OCI-LY7 (cell line): ENCODE measurements around the gene CLCA4. TPM values are rescaled to one million over a fixed set of nuclear protein-coding genes. Genes with fewer than 3 reads are reported as not detected.

Experiments used
- BruUV-seq: library from RNA; stranded (reverse); fragments of 400-500 nt; replicated peaks from 2 replicates; lab custom pipeline; 2021; lab: Mats Ljungman, UMichigan
- CTCF ChIA-PET: fragments of 300-600 bp; sonication (Branson Sonifier 250); formaldehyde crosslinking; loops from one replicate; lab custom pipeline; 2022; ENCODE audit warnings: antibody characterized with exemption; ENCODE audit not compliant: unreplicated experiment; lab: Charles Lee
- POLR2A ChIA-PET: fragments of 300-600 bp; sonication (Branson Sonifier 250); formaldehyde crosslinking; loops from one replicate; lab custom pipeline; 2022; ENCODE audit warnings: antibody characterized with exemption; lab: Charles Lee
- DNase-seq: peaks from one replicate; pipeline ENCODE4 v3.0.0-alpha.2; 2015; ENCODE audit warnings: low spot score
- H2AFZ ChIP-seq: fragments of 200-600 bp; sonication (generic), shearing (Covaris generic); 2 replicates; pipeline ENCODE4 v1.6.1; 2014; ENCODE audit warnings: mild to moderate bottlenecking, antibody characterized with exemption, low read length, moderate library complexity
- H3K27ac ChIP-seq: fragments of 200-600 bp; sonication (generic); 2 replicates; pipeline ENCODE4 v1.5.1; 2014; ENCODE audit warnings: mixed run types, low read depth, mild to moderate bottlenecking, moderate library complexity, low read length, inconsistent platforms; ENCODE audit not compliant: poor library complexity, severe bottlenecking
- H3K36me3 ChIP-seq: fragments of 200-600 bp; sonication (generic); 2 replicates; pipeline ENCODE4 v1.6.1; 2014; ENCODE audit warnings: mild to moderate bottlenecking, antibody characterized with exemption, low read length, moderate library complexity, mixed read lengths; ENCODE audit not compliant: insufficient read depth
- H3K4me1 ChIP-seq: fragments of 200-600 bp; sonication (generic); 2 replicates; pipeline ENCODE4 v1.5.1; 2014; ENCODE audit warnings: mild to moderate bottlenecking, low read length; ENCODE audit not compliant: insufficient read depth, poor library complexity, severe bottlenecking
- H3K4me2 ChIP-seq: fragments of 200-600 bp; sonication (generic); 2 replicates; pipeline ENCODE4 v1.6.1; 2014; ENCODE audit warnings: mild to moderate bottlenecking, low read length
- H3K4me3 ChIP-seq: fragments of 200-600 bp; sonication (generic); 2 replicates; pipeline ENCODE4 v1.5.1; 2014; ENCODE audit warnings: mild to moderate bottlenecking, low read depth, low read length; ENCODE audit not compliant: poor library complexity, severe bottlenecking
- H3K79me2 ChIP-seq: fragments of 200-600 bp; sonication (generic); 2 replicates; pipeline ENCODE4 v1.6.1; 2016; ENCODE audit warnings: low read depth, mild to moderate bottlenecking, low read length, moderate library complexity, mixed read lengths; ENCODE audit not compliant: insufficient read depth
- H3K9me2 ChIP-seq: fragments of 200-600 bp; sonication (generic); 2 replicates; pipeline ENCODE4 v1.6.1; 2016; ENCODE audit warnings: mild to moderate bottlenecking, low read length, mixed read lengths; ENCODE audit not compliant: insufficient read depth
- H3K9me3 ChIP-seq: fragments of 200-600 bp; sonication (generic); 2 replicates; pipeline ENCODE4 v1.6.1; 2014; ENCODE audit warnings: mild to moderate bottlenecking, mixed run types, low read length, mixed read lengths
- H4K20me1 ChIP-seq: fragments of 200-600 bp; sonication (generic); 2 replicates; pipeline ENCODE4 v1.6.1; 2014; ENCODE audit warnings: mild to moderate bottlenecking, antibody characterized with exemption, low read length, moderate library complexity, mixed read lengths; ENCODE audit not compliant: insufficient read depth
- CTCF ChIP-seq: fragments of 200-600 bp; sonication (generic); conservative IDR thresholded peaks from 2 replicates; pipeline ENCODE4 v1.5.1; 2014; ENCODE audit warnings: mild to moderate bottlenecking, antibody characterized with exemption, low read length, moderate library complexity, mixed read lengths
- EZH2phosphoT487 ChIP-seq: fragments of 200-600 bp; sonication (generic); IDR thresholded peaks from 2 replicates; pipeline ENCODE4 v1.6.1; 2018; ENCODE audit warnings: low read depth, borderline replicate concordance, mild to moderate bottlenecking, mixed run types, antibody characterized with exemption, low read length, moderate library complexity, mixed read lengths
- intact Hi-C: fragments of 100-400 bp; cut with micrococcal nuclease; formaldehyde crosslinking; loops from one replicate; pipeline ENCODE4 v1.10.0; 2022; ENCODE audit not compliant: unreplicated experiment
- total RNA-seq, 2 experiments: library from RNA; depleted of rRNA in 1 of 2; stranded (reverse); fragments of >200 nt in 1 of 2; shearing (Covaris generic) in 1 of 2; gene quantifications; 2 replicates each; pipeline ENCODE4 v1.2.3, GENCODE V29; 2014 to 2022

Gene CLCA4
- total RNA-seq, 2 experiments from 2014 or later, result not detected

- H3K9me3 ChIP-seq, result no peaks in the 10 kb centered on the region
Observed at GRCh38 chr1:86516335-86516734, 30.5 kb upstream of the CLCA4 start.

GRCh38 chr1:86517336-86517735 is 29.5 kb upstream of the CLCA4 start:
- ChIA-PET POLR2A (interaction anchor here (1.6 kb wide), 1 partner anchor 8 kb away, joined by 4 read pairs; no protein-coding TSS in a partner anchor), CTCF (no interaction called here)
- H3K36me3 ChIP-seq, result no peaks in the 10 kb centered on the region
- no peak for TF ChIP-seq CTCF
- no peak for TF ChIP-seq EZH2phosphoT487
- intact Hi-C loops, result loop anchor here (5.0 kb wide), 1 partner anchor 175 kb away; no protein-coding TSS in a partner anchor
- H3K79me2 ChIP-seq, result no peaks in the 10 kb centered on the region
- H3K4me3 ChIP-seq, result no peak overlapping the region
- no peaks in the 10 kb centered on the region for H3K4me1 ChIP-seq
- H3K4me2 ChIP-seq, result no peak overlapping the region
- no peak overlapping the region for H3K27ac ChIP-seq
- H3K9me3 ChIP-seq, result no peaks in the 10 kb centered on the region
- BruUV-seq, result no TSS peak
- no peak for DNase-seq
- no peak overlapping the region for H2AFZ ChIP-seq
- H3K9me2 ChIP-seq, result no peaks in the 10 kb centered on the region
- H4K20me1 ChIP-seq, result no peaks in the 10 kb centered on the region

More at GRCh38 chr1:86516335-86516734, 30.5 kb upstream of the CLCA4 start:
- Histone ChIP-seq H3K27ac (no peak overlapping the region), H3K36me3 (no peaks in the 10 kb centered on the region), H4K20me1 (no peaks in the 10 kb centered on the region), H3K79me2 (no peaks in the 10 kb centered on the region), H2AFZ (no peak overlapping the region), H3K9me2 (no peaks in the 10 kb centered on the region), H3K4me2 (no peak overlapping the region), H3K4me1 (no peaks in the 10 kb centered on the region), H3K4me3 (no peak overlapping the region)
- TF ChIP-seq EZH2phosphoT487 (no peak), CTCF (no peak)
- BruUV-seq, result no TSS peak
- CTCF ChIA-PET, result interaction anchor here (1.1 kb wide), 1 partner anchor 26 kb away, joined by 3 read pairs; no protein-coding TSS in a partner anchor
- intact Hi-C loops, result loop anchor here (5.0 kb wide), 1 partner anchor 176 kb away; no protein-coding TSS in a partner anchor
- POLR2A ChIA-PET, result no interaction called here
- no peak for DNase-seq

- no peaks in the 10 kb centered on the region for H3K79me2 ChIP-seq
- DNase-seq, result no peak
- TF ChIP-seq CTCF, result no peak
- no peak for TF ChIP-seq EZH2phosphoT487
- H3K27ac ChIP-seq, result no peak overlapping the region
- intact Hi-C loops, result no loop called here
- no peak overlapping the region for H3K4me2 ChIP-seq
- H3K9me3 ChIP-seq, result no peaks in the 10 kb centered on the region
- H2AFZ ChIP-seq, result no peak overlapping the region
- H3K36me3 ChIP-seq, result no peaks in the 10 kb centered on the region
- no peaks in the 10 kb centered on the region for H3K9me2 ChIP-seq
- no peak overlapping the region for H3K4me3 ChIP-seq
- no TSS peak for BruUV-seq
- CTCF ChIA-PET, result interaction anchor here (0.5 to 0.6 kb wide), 2 partner anchors 64 to 146 kb away, joined by 5 to 6 read pairs; no protein-coding TSS in a partner anchor
- POLR2A ChIA-PET, result no interaction called here
- H4K20me1 ChIP-seq, result no peaks in the 10 kb centered on the region
- H3K4me1 ChIP-seq, result no peaks in the 10 kb centered on the region
Observed at GRCh38 chr1:86520789-86521521, 25.9 kb upstream of the CLCA4 start.
